ENCODE data around the gene TNP2. TPM values are rescaled to one million over a fixed set of nuclear protein-coding genes. Genes with fewer than 3 reads are reported as not detected.
A peak's percentile ranks its signal among the peaks of the same experiment; 100 is the strongest.

TNP2 gene
- total RNA-seq, 3 donors from 2014 or later (not counting 1 experiment from before 2014, with no cell fraction given), result not detected

DNA sequence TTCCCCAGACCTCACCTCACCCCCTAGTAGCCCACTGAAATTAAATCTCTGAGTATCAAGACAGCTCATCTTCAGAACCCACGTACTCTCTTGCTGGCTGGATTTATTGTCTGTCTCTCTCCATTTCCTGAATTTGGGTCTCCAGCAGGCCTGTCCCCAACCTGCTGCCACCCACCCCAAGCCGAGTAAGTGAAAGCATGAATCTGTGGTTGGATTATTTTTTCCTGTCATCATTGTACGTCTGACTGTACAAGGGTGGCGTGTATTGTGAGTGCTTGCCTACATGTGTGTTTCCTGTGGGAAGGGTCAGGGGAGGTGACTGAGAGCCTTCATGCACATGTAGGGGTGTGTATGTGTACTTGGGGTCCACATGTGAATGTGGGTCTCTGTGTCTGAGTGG lies 5.4 kb downstream of the TNP2 start:
- Mint-ChIP-seq H3K4me1 (peaks cover 9 to 11% of the 10 kb centered on the region in 2 donors), H3K9me3 (no peaks in the 10 kb centered on the region), H3K27me3 (ENCODE audit: low read depth in 2 of 2) (peaks cover 8 to 9% of the 10 kb centered on the region in 2 donors), H3K36me3 (no peaks in the 10 kb centered on the region), H3K4me3 (no peak overlapping the region), H3K27ac (peak overlapping the region in 1 of 2 donors; percentile 24)
- no peak overlapping the region for H3K4me3 ChIP-seq (ENCODE audit: low read length)
- no peak overlapping the region for H3K27ac ChIP-seq (ENCODE audit: low read length)
- ATAC-seq (peak; percentile 31 to 63 (median 50)), DNase-seq (peak in 1 of 2 donors; percentile 62)
- H3K4me1 ChIP-seq (ENCODE audit: control insufficient read depth, insufficient read depth, low read length), result peaks cover 16% of the 10 kb centered on the region
- 10% methylated on average over 4 of the region's 4 CpGs for WGBS (ENCODE audit: insufficient coverage)
- intact Hi-C loops (cut with micrococcal nuclease), result no loop called here
- H3K9me3 ChIP-seq (ENCODE audit: control insufficient read depth, insufficient read depth, low read length), result no peaks in the 10 kb centered on the region
- no peaks in the 10 kb centered on the region for H3K36me3 ChIP-seq (ENCODE audit: control insufficient read depth, insufficient read depth, low read length)
- no peaks in the 10 kb centered on the region for H3K27me3 ChIP-seq (ENCODE audit: control insufficient read depth, insufficient read depth, low read length)
- TF ChIP-seq, protein P1, sequence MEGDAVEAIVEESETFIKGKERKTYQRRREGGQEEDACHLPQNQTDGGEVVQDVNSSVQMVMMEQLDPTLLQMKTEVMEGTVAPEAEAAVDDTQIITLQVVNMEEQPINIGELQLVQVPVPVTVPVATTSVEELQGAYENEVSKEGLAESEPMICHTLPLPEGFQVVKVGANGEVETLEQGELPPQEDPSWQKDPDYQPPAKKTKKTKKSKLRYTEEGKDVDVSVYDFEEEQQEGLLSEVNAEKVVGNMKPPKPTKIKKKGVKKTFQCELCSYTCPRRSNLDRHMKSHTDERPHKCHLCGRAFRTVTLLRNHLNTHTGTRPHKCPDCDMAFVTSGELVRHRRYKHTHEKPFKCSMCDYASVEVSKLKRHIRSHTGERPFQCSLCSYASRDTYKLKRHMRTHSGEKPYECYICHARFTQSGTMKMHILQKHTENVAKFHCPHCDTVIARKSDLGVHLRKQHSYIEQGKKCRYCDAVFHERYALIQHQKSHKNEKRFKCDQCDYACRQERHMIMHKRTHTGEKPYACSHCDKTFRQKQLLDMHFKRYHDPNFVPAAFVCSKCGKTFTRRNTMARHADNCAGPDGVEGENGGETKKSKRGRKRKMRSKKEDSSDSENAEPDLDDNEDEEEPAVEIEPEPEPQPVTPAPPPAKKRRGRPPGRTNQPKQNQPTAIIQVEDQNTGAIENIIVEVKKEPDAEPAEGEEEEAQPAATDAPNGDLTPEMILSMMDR (IDR thresholded peaks at IDR 0.05), result no peak

GRCh38 chr16:11262915-11263314 lies 6.2 kb downstream of the TNP2 start:
- intact Hi-C loops (cut with micrococcal nuclease), result no loop called here
- H3K36me3 Mint-ChIP-seq, result no peaks in the 10 kb centered on the region
- Histone ChIP-seq H3K36me3 (ENCODE audit: control insufficient read depth, insufficient read depth, low read length) (no peaks in the 10 kb centered on the region), H3K9me3 (ENCODE audit: control insufficient read depth, insufficient read depth, low read length) (no peaks in the 10 kb centered on the region), H3K27me3 (ENCODE audit: control insufficient read depth, insufficient read depth, low read length) (no peaks in the 10 kb centered on the region), H3K4me1 (ENCODE audit: control insufficient read depth, insufficient read depth, low read length) (peaks cover 24% of the 10 kb centered on the region), H3K4me3 (ENCODE audit: low read length) (no peak overlapping the region), H3K27ac (ENCODE audit: low read length) (no peak overlapping the region)
- no peaks in the 10 kb centered on the region for H3K9me3 Mint-ChIP-seq
- no peak overlapping the region for H3K27ac Mint-ChIP-seq
- ATAC-seq (no peak), DNase-seq (no peak)
- TF ChIP-seq, protein P1 (IDR thresholded peaks at IDR 0.05), result no peak
- peaks cover 3 to 8% of the 10 kb centered on the region in 2 donors for H3K27me3 Mint-ChIP-seq (ENCODE audit: low read depth in 2 of 2)
- 92% methylated on average over 8 of the region's 8 CpGs for WGBS (ENCODE audit: insufficient coverage)
- H3K4me1 Mint-ChIP-seq, result peaks cover 15 to 18% of the 10 kb centered on the region in 2 donors
- no peak overlapping the region for H3K4me3 Mint-ChIP-seq

DNA sequence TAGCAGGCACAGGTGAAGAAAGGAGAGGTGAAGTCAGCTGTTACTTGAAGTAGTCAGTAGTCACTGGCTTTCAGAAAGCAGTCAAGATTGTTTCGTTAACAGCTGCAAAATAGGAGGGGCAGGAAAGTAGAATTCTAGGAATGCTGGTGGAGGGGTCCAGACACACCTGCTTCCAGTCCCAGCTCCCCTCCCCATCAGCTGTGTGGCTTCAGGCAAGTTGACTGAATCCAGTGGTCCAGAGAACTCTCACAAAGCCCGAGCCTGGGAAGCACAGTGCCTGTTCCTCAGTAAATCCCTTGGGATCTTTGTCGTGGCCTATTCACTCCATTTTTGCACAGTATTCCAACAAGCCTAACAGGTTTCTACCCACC lies 8.5 kb downstream of the TNP2 start:
- WGBS (ENCODE audit: insufficient coverage), result 93% methylated on average over 3 of the region's 3 CpGs
- TF ChIP-seq, protein P1 (IDR thresholded peaks at IDR 0.05), result no peak
- no peaks in the 10 kb centered on the region for H3K27me3 ChIP-seq (ENCODE audit: control insufficient read depth, insufficient read depth, low read length)
- H3K9me3 ChIP-seq (ENCODE audit: control insufficient read depth, insufficient read depth, low read length), result no peaks in the 10 kb centered on the region
- H3K4me1 Mint-ChIP-seq, result peaks cover 22 to 30% of the 10 kb centered on the region in 2 donors
- peaks cover 37% of the 10 kb centered on the region for H3K4me1 ChIP-seq (ENCODE audit: control insufficient read depth, insufficient read depth, low read length)
- no peak for DNase-seq
- H3K27ac Mint-ChIP-seq, result no peak overlapping the region
- H3K36me3 Mint-ChIP-seq, result no peaks in the 10 kb centered on the region
- no peak overlapping the region for H3K4me3 Mint-ChIP-seq
- no peaks in the 10 kb centered on the region for H3K9me3 Mint-ChIP-seq
- no peak overlapping the region for H3K4me3 ChIP-seq (ENCODE audit: low read length)
- H3K27me3 Mint-ChIP-seq (ENCODE audit: low read depth in 2 of 2), result peaks cover 0 to 3% of the 10 kb centered on the region in 2 donors
- intact Hi-C loops (cut with micrococcal nuclease), result no loop called here
- H3K36me3 ChIP-seq (ENCODE audit: control insufficient read depth, insufficient read depth, low read length), result no peaks in the 10 kb centered on the region
- H3K27ac ChIP-seq (ENCODE audit: low read length), result no peak overlapping the region
- no peak for ATAC-seq
